Brain microvascular endothelial cell (primary cell): ENCODE data around the gene NDFIP1.

Experiments
- DNase-seq: peaks from one replicate; pipeline ENCODE4 v3.0.0-alpha.2; 2020
- H3K27ac ChIP-seq: fragments of 250-450 bp; sonication (Bioruptor Pico); 2 replicates; pipeline ENCODE4 v1.5.1; 2020; ENCODE audit warnings: mild to moderate bottlenecking, moderate library complexity
- H3K27me3 ChIP-seq: fragments of 250-450 bp; sonication (Bioruptor Pico); replicated peaks from 2 replicates; pipeline ENCODE4 v1.5.1; 2020; ENCODE audit warnings: mild to moderate bottlenecking
- H3K36me3 ChIP-seq: fragments of 250-450 bp; sonication (Bioruptor Pico); replicated peaks from 2 replicates; pipeline ENCODE4 v1.5.1; 2020; ENCODE audit warnings: mild to moderate bottlenecking
- H3K4me3 ChIP-seq: 2 replicates; pipeline ENCODE4 v1.5.1; 2011; ENCODE audit warnings: low read depth, mild to moderate bottlenecking, control low read depth, low read length, moderate library complexity
- CTCF ChIP-seq: IDR thresholded peaks from 2 replicates; pipeline ENCODE4 v1.5.1; 2011; ENCODE audit warnings: low read depth, mild to moderate bottlenecking, moderate library complexity, low read length, control low read depth, inconsistent platforms; ENCODE audit errors: missing control alignments
- in situ Hi-C: cut with HindIII; loops from 2 replicates; pipeline ENCODE4 v1.10.0; 2017; ENCODE audit warnings: low sequenced_read_pairs, low pct_ligation_motif_present

The NDFIP1 gene

GRCh38 chr5:142117579-142118151 lies 9.1 kb downstream of the NDFIP1 start:
- Histone ChIP-seq H3K36me3 (peaks cover 8% of the 10 kb centered on the region), H3K27me3 (no peaks in the 10 kb centered on the region), H3K4me3 (no peak overlapping the region), H3K27ac (no peak overlapping the region)
- no peak for DNase-seq
- no peak for TF ChIP-seq CTCF
- in situ Hi-C loops: no loop called here

GRCh38 chr5:142118155-142118686 lies 9.6 kb downstream of the NDFIP1 start:
- DNase-seq: no peak
- Histone ChIP-seq H3K4me3 (no peak overlapping the region), H3K27me3 (no peaks in the 10 kb centered on the region), H3K27ac (no peak overlapping the region), H3K36me3 (peaks cover 8% of the 10 kb centered on the region)
- in situ Hi-C loops: no loop called here
- TF ChIP-seq CTCF: no peak

- Histone ChIP-seq H3K27ac (no peak overlapping the region), H3K36me3 (peaks cover 8% of the 10 kb centered on the region), H3K4me3 (no peak overlapping the region), H3K27me3 (no peaks in the 10 kb centered on the region)
- no peak for DNase-seq
- in situ Hi-C loops: no loop called here
- no peak for TF ChIP-seq CTCF
Measured at GRCh38 chr5:142119051-142119625, 10.6 kb downstream of the NDFIP1 start.

GRCh38 chr5:142120247-142120935 lies 11.8 kb downstream of the NDFIP1 start:
- no peak for DNase-seq
- no peak overlapping the region for H3K4me3 ChIP-seq
- H3K27ac ChIP-seq: no peak overlapping the region
- H3K36me3 ChIP-seq: peaks cover 8% of the 10 kb centered on the region
- H3K27me3 ChIP-seq: no peaks in the 10 kb centered on the region
- TF ChIP-seq CTCF: no peak
- in situ Hi-C loops: no loop called here

- no peak overlapping the region for H3K27ac ChIP-seq
- in situ Hi-C loops: no loop called here
- H3K27me3 ChIP-seq: no peaks in the 10 kb centered on the region
- no peak for DNase-seq
- no peak for TF ChIP-seq CTCF
- H3K4me3 ChIP-seq: no peak overlapping the region
- peaks cover 8% of the 10 kb centered on the region for H3K36me3 ChIP-seq
Measured at GRCh38 chr5:142122121-142122520, 13.5 kb downstream of the NDFIP1 start.
